Measurements from ENCODE around the gene NEDD4L. TPM values are rescaled to one million over a fixed set of nuclear protein-coding genes. Genes with fewer than 3 reads are reported as not detected.

NEDD4L gene
- total RNA-seq, 1 donor from 2014 or later: 209 TPM

- TF ChIP-seq, protein P1, sequence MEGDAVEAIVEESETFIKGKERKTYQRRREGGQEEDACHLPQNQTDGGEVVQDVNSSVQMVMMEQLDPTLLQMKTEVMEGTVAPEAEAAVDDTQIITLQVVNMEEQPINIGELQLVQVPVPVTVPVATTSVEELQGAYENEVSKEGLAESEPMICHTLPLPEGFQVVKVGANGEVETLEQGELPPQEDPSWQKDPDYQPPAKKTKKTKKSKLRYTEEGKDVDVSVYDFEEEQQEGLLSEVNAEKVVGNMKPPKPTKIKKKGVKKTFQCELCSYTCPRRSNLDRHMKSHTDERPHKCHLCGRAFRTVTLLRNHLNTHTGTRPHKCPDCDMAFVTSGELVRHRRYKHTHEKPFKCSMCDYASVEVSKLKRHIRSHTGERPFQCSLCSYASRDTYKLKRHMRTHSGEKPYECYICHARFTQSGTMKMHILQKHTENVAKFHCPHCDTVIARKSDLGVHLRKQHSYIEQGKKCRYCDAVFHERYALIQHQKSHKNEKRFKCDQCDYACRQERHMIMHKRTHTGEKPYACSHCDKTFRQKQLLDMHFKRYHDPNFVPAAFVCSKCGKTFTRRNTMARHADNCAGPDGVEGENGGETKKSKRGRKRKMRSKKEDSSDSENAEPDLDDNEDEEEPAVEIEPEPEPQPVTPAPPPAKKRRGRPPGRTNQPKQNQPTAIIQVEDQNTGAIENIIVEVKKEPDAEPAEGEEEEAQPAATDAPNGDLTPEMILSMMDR (IDR thresholded peaks at IDR 0.05; ENCODE audit: partially characterized antibody, unreplicated experiment): no peak
- Mint-ChIP-seq H3K36me3 (ENCODE audit: unreplicated experiment) (no peaks in the 10 kb centered on the region), H3K27me3 (ENCODE audit: unreplicated experiment) (peaks cover 10% of the 10 kb centered on the region), H3K4me3 (ENCODE audit: unreplicated experiment) (no peak overlapping the region), H3K27ac (ENCODE audit: unreplicated experiment) (peak overlapping the region; percentile 70), H3K4me1 (ENCODE audit: low read depth, unreplicated experiment) (peaks cover 64% of the 10 kb centered on the region), H3K9me3 (ENCODE audit: unreplicated experiment) (peaks cover 3% of the 10 kb centered on the region)
- no peak for DNase-seq
Measured at GRCh38 chr18:58116818-58117217, 72.8 kb downstream of the NEDD4L start.

DNA sequence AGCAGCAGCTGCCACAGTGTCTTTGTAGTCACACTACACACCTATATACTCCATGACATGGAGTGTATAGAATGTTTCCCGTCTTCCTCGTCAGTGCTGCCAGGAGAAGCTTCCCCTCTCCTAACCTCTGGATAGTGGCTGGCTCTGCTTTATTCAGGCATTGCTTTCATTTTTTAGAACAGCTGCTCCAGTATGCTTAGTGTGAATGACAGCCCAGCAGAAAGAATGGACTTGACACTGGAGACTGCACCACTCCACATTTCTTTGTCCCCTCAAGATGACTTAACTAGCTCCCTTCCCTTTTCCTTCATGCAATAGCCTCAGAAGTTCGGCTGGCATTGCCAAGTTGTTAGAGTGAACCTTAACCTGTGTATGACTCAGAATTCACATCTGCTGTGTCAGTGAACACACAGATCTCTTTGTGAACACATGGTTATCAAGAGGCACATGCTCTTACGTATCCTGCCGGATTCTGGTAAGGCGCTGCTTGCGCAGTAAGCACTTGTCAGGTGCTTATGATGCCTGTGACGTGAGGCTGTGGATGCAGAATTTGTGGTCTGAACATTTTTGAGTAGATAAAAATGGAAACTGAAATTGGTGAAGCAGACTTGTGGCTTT, 73.9 kb downstream of the NEDD4L start:
- Mint-ChIP-seq H3K27me3 (ENCODE audit: unreplicated experiment) (peaks cover 10% of the 10 kb centered on the region), H3K9me3 (ENCODE audit: unreplicated experiment) (peaks cover 3% of the 10 kb centered on the region), H3K27ac (ENCODE audit: unreplicated experiment) (peak overlapping the region; percentile 70), H3K4me3 (ENCODE audit: unreplicated experiment) (peak overlapping the region; percentile 34), H3K36me3 (ENCODE audit: unreplicated experiment) (no peaks in the 10 kb centered on the region), H3K4me1 (ENCODE audit: low read depth, unreplicated experiment) (peaks cover 64% of the 10 kb centered on the region)
- TF ChIP-seq, protein P1 (IDR thresholded peaks at IDR 0.05; ENCODE audit: partially characterized antibody, unreplicated experiment): no peak
- DNase-seq: no peak

- TF ChIP-seq, protein P1 (IDR thresholded peaks at IDR 0.05; ENCODE audit: partially characterized antibody, unreplicated experiment): no peak
- Mint-ChIP-seq H3K4me3 (ENCODE audit: unreplicated experiment) (peak overlapping the region; percentile 70), H3K4me1 (ENCODE audit: low read depth, unreplicated experiment) (peaks cover 62% of the 10 kb centered on the region)
Measured at GRCh38 chr18:58118536-58118935, 74.5 kb downstream of the NEDD4L start.

DNA sequence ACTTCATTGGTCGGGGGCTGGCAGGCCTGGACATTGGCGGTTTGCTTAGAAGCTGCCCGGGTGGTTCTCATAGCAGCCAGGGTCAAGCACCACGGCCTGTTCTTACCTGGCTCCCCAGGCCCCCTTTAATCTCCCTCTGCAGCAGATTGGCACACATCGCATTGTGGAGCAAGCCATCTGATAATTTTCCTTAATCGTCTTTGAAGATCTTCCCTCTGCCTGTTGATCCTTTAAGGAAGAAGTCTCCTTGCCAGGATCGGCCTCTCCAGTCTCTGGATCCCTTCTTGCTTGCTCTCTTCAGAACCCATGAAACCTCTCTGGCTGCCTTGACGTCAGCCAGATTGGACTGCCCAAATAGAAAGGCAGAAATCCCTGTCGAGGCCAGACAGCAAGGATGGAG, 75.8 kb downstream of the NEDD4L start:
- DNase-seq: no peak
- Mint-ChIP-seq H3K36me3 (ENCODE audit: unreplicated experiment) (peaks cover 6% of the 10 kb centered on the region), H3K27me3 (ENCODE audit: unreplicated experiment) (peaks cover 12% of the 10 kb centered on the region), H3K4me3 (ENCODE audit: unreplicated experiment) (no peak overlapping the region), H3K27ac (ENCODE audit: unreplicated experiment) (peak overlapping the region; percentile 20), H3K9me3 (ENCODE audit: unreplicated experiment) (peaks cover 4% of the 10 kb centered on the region), H3K4me1 (ENCODE audit: low read depth, unreplicated experiment) (peaks cover 63% of the 10 kb centered on the region)
- TF ChIP-seq, protein P1 (IDR thresholded peaks at IDR 0.05; ENCODE audit: partially characterized antibody, unreplicated experiment): no peak

More at GRCh38 chr18:58118536-58118935, 74.5 kb downstream of the NEDD4L start:
- Mint-ChIP-seq H3K27ac (ENCODE audit: unreplicated experiment) (peak overlapping the region; percentile 82), H3K36me3 (ENCODE audit: unreplicated experiment) (peaks cover 4% of the 10 kb centered on the region), H3K27me3 (ENCODE audit: unreplicated experiment) (peaks cover 10% of the 10 kb centered on the region), H3K9me3 (ENCODE audit: unreplicated experiment) (peaks cover 4% of the 10 kb centered on the region)
- no peak for DNase-seq

GRCh38 chr18:58124475-58124874, 80.4 kb downstream of the NEDD4L start:
- H3K27ac Mint-ChIP-seq (ENCODE audit: unreplicated experiment): peak overlapping the region; percentile 59
- peaks cover 3% of the 10 kb centered on the region for H3K27me3 Mint-ChIP-seq (ENCODE audit: unreplicated experiment)
- TF ChIP-seq, protein P1 (IDR thresholded peaks at IDR 0.05; ENCODE audit: partially characterized antibody, unreplicated experiment): no peak
- no peak for DNase-seq
- H3K36me3 Mint-ChIP-seq (ENCODE audit: unreplicated experiment): peaks cover 6% of the 10 kb centered on the region
- H3K4me1 Mint-ChIP-seq (ENCODE audit: low read depth, unreplicated experiment): peaks cover 26% of the 10 kb centered on the region
- H3K4me3 Mint-ChIP-seq (ENCODE audit: unreplicated experiment): peak overlapping the region; percentile 14
- H3K9me3 Mint-ChIP-seq (ENCODE audit: unreplicated experiment): peaks cover 7% of the 10 kb centered on the region
